Heart right ventricle (tissue), 16 donors: ENCODE results near the gene KRT84. TPM values are rescaled to one million over a fixed set of nuclear protein-coding genes. Genes with fewer than 3 reads are reported as not detected.
A peak's percentile ranks its signal among the peaks of the same experiment; 100 is the strongest.

ENCODE experiments used
- ATAC-seq, 8 donors: fragments of 200-7000 bp; cut with Tn5 transposase; one replicate each; pipeline ENCODE4 v1.9.1; 2020; ENCODE audit warnings: mild to moderate bottlenecking in 8 of 8, moderate library complexity in 8 of 8, moderate number of reproducible peaks in 1 of 8
- DNase-seq, 2 donors: peaks; one replicate each; pipeline ENCODE4 v3.0.0-alpha.2; 2020
- H3K27ac ChIP-seq, 10 donors: fragments of 200-600 bp; sonication (generic) in 2 of 10; one replicate each; pipeline versions ENCODE4 v1.5.0 to v1.8.0; 2020 to 2022; ENCODE audit warnings: mild to moderate bottlenecking in 3 of 10
- H3K27me3 ChIP-seq, 7 donors: fragments of 200-600 bp; one replicate each; pipeline ENCODE4 v1.8.0; 2021 to 2022; ENCODE audit warnings: mild to moderate bottlenecking in 2 of 7
- H3K36me3 ChIP-seq, 9 donors: fragments of 200-600 bp; sonication (generic) in 1 of 9; one replicate each; pipeline versions ENCODE4 v1.5.0 to v1.8.0; 2020 to 2022; ENCODE audit warnings: mild to moderate bottlenecking in 2 of 9
- H3K4me1 ChIP-seq, 9 donors: fragments of 200-600 bp; sonication (generic) in 1 of 9; one replicate each; pipeline versions ENCODE4 v1.5.0 to v1.8.0; 2020 to 2022; ENCODE audit warnings: mild to moderate bottlenecking in 4 of 9
- H3K4me3 ChIP-seq, 10 donors: fragments of 200-600 bp; sonication (generic) in 2 of 10; one replicate each; pipeline versions ENCODE4 v1.5.0 to v1.8.0; 2020 to 2022; ENCODE audit warnings: mild to moderate bottlenecking in 7 of 10, moderate library complexity in 2 of 10
- H3K9me3 ChIP-seq, 11 donors: fragments of 200-600 bp in 10 of 11; sonication (generic) in 2 of 11; one replicate each; pipeline versions ENCODE4 v1.5.0 to v1.8.0; 2013 to 2022; ENCODE audit warnings: mild to moderate bottlenecking in 2 of 11, control low read depth in 1 of 11, moderate library complexity in 1 of 11
- WGBS, 2 donors: extraction: QIAGEN DNeasy Blood & Tissue Kit; methylation state at CpG; one replicate each; pipeline ENCODE4 v1.1.7; 2013; ENCODE audit warnings: inconsistent platforms in 1 of 2; 5-methylcytosine and 5-hydroxymethylcytosine counted together
- intact Hi-C, 10 donors: fragments of 100-400 bp; cut with DNase I; formaldehyde crosslinking; loops; one replicate each; pipeline versions ENCODE4 v1.11.1 to v1.14.2; 2022
- polyA plus RNA-seq, 2 donors: library from polyadenylated mRNA; stranded (reverse); fragments of 200-250 nt; gene quantifications; one replicate each; pipeline ENCODE4 v1.2.3, GENCODE V29; 2013
- total RNA-seq, 10 donors: library from RNA; stranded (reverse); fragmentation: NEBNext Ultra II Directional in 3 of 10; extraction: Animal tissue kit (Norgen Biotek cat#: 25700) in 3 of 10; gene quantifications; one replicate each; pipeline versions ENCODE4 v1.2.1 to v1.2.4, GENCODE V29; 2021 to 2023
- TF ChIP-seq, protein P1 (sequence below), 9 donors: fragments of 200-600 bp; sonication (generic) in 2 of 9; IDR thresholded peaks; one replicate each; pipeline versions ENCODE4 v1.5.0 to v1.8.0; 2021 to 2022; ENCODE audit warnings: antibody characterized with exemption in 9 of 9, mild to moderate bottlenecking in 5 of 9, moderate library complexity in 1 of 9
- donor health status: Arrhythmogenic right ventricular cardiomyopathy.
- donor health status: ischemic (EF 13 %, LVEDD 7.1; RV severe dilation, severe dysfunction).
- donor health status: healthy with polysubstance abuse.
- donor health status: DM: no; HTN: yes; CAD: no.
- donor health status: DM: no; HTN: no; CAD: no.
- donor health status: ischemic (EF 25% LVEDD 6.9; RV normal size, moderate dysfunction).
- donor health status: ischemic (EF 25% LVEDD 5.7; RV mildly dilated, moderate dysfunction).
- donor health status: healthy.
- donor health status: DM: yes; HTN: yes; CAD: no.
- donor health status: Ischemic cardiomyopathy.
- donor health status: ischemic (EF 35%, LVEDD 5.7; RV mildly dilated, moderate dysfunction).
- donor health status: nonischemic (EF 11% LVEDD 7.7; RV severe dilation, severe dysfunction).
- donor health status: DM: yes; HTN: yes; CAD: no.
- donor health status: PGD.
- donor health status: ischemic (EF 29% LVEDD 5.4; RV normal size, mild dysfunction).
- donor health status: nonischemic (EF 23%, LVEDD 6.1; RV moderate dilation, normal function).

KRT84 gene
- total and polyA plus RNA-seq, 12 donors = not detected

DNA sequence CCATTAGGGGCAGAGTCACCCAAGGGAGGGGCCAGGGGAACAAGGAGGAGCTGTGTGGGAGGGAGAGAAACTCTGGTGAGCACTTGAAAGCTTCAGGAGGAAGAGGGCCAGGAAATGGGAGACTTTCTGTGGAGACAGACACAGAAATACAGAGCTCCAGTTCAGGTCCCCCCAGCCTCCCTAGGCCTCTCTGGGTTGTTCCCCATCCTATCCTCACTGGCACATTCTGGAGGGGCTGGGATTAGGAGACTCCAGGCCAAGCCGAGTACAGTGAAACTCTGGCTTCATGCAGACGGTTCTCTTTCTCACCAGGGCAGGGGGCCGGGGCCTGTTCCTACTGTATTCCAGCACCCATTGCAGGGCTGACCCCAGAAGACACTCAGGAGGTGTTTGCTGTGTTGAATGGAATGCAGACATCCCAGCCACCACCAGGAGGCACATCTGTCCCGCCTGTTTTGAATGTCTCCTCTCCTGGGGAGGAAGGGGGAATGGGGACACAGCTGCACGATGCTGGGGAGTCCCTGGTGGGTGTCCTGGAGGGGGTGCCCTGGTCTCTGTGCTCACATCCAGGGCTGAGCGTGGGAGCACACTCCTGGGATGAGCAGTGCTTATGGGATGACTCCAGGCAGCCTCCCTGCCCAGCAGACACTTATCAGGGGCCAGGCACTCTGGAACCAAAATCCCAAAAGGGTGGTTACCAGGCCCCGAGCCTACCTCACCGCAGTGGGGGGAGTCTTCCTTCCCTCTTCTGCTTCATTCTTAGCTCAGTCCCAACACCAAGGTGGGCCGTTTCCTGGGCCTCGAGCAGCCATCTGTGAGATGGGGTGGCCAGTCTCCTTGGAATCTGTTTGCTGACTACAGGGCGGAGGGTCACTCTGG lies 5.5 kb upstream of the KRT84 start:
- intact Hi-C loops = no loop called here
- H3K27ac ChIP-seq = no peak overlapping the region
- peaks cover 0 to 33% (median 2%) of the 10 kb centered on the region in 7 donors for H3K27me3 ChIP-seq
- peak in 6 of 8 donors; percentile 9 to 54 (median 29) for ATAC-seq
- TF ChIP-seq, protein P1, sequence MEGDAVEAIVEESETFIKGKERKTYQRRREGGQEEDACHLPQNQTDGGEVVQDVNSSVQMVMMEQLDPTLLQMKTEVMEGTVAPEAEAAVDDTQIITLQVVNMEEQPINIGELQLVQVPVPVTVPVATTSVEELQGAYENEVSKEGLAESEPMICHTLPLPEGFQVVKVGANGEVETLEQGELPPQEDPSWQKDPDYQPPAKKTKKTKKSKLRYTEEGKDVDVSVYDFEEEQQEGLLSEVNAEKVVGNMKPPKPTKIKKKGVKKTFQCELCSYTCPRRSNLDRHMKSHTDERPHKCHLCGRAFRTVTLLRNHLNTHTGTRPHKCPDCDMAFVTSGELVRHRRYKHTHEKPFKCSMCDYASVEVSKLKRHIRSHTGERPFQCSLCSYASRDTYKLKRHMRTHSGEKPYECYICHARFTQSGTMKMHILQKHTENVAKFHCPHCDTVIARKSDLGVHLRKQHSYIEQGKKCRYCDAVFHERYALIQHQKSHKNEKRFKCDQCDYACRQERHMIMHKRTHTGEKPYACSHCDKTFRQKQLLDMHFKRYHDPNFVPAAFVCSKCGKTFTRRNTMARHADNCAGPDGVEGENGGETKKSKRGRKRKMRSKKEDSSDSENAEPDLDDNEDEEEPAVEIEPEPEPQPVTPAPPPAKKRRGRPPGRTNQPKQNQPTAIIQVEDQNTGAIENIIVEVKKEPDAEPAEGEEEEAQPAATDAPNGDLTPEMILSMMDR (IDR thresholded peaks at IDR 0.05) = peak; percentile 5 to 52 (median 43)
- no peak overlapping the region for H3K4me3 ChIP-seq
- no peaks in the 10 kb centered on the region for H3K36me3 ChIP-seq
- no peak for DNase-seq
- WGBS, 2 donors = 63 to 64% methylated on average over 11 of the region's 11 CpGs
- H3K4me1 ChIP-seq = peaks cover 0 to 12% (median 0%) of the 10 kb centered on the region in 9 donors
- H3K9me3 ChIP-seq = no peaks in the 10 kb centered on the region

- TF ChIP-seq, protein P1 (IDR thresholded peaks at IDR 0.05) = no peak
- Histone ChIP-seq H3K9me3 (no peaks in the 10 kb centered on the region), H3K27ac (no peak overlapping the region), H3K36me3 (no peaks in the 10 kb centered on the region), H3K27me3 (peaks cover 0 to 21% (median 0%) of the 10 kb centered on the region in 7 donors), H3K4me1 (peaks cover 0 to 12% (median 0%) of the 10 kb centered on the region in 9 donors), H3K4me3 (no peak overlapping the region)
- intact Hi-C loops = loop anchor here in 1 of 10 donors (10.0 kb wide), 1 partner anchor 105 kb away; the partner anchor contains the start of gene KRT6A
- DNase-seq (no peak), ATAC-seq (no peak)
- 52% methylated on average over 9 of the region's 9 CpGs for WGBS, 2 donors
Observed at GRCh38 chr12:52389313-52390207, 4.1 kb upstream of the KRT84 start.

DNA sequence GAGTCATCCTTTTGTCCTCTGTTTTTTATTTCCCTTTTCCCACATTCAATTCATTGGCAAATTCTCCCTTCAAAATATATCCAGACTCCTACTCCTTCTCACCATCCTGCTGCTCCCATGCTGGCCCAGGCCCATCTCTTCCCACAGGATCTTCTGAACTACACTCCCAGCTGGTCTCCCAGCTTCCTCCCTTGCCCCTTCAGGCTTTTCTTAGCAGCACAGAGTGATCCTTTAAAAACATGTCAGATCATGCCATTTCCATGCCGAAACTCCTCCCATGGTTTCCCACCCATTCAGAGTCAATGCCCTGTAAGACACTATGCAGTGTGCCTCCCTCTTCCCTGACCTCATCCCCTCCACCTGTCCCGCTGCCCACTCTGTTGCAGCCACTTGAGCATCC lies 2.4 kb upstream of the KRT84 start:
- Histone ChIP-seq H3K36me3 (no peaks in the 10 kb centered on the region), H3K27ac (no peak overlapping the region), H3K27me3 (peaks cover 0 to 31% (median 0%) of the 10 kb centered on the region in 7 donors), H3K4me3 (no peak overlapping the region), H3K4me1 (peaks cover 0 to 12% (median 0%) of the 10 kb centered on the region in 9 donors), H3K9me3 (no peaks in the 10 kb centered on the region)
- WGBS, 2 donors = 82 to 88% methylated on average over 2 of the region's 2 CpGs
- intact Hi-C loops = loop anchor here in 1 of 10 donors (10.0 kb wide), 1 partner anchor 107 kb away; the partner anchor contains the start of gene KRT6A
- no peak for DNase-seq
- TF ChIP-seq, protein P1 (IDR thresholded peaks at IDR 0.05) = no peak
- no peak for ATAC-seq

- Histone ChIP-seq H3K27me3 (peaks cover 0 to 23% (median 0%) of the 10 kb centered on the region in 7 donors), H3K9me3 (no peaks in the 10 kb centered on the region), H3K36me3 (no peaks in the 10 kb centered on the region), H3K4me3 (no peak overlapping the region), H3K4me1 (no peaks in the 10 kb centered on the region), H3K27ac (no peak overlapping the region)
- DNase-seq = no peak
- intact Hi-C loops = loop anchor here in 2 of 10 donors (1.0 to 10.0 kb wide), 2 partner anchors 29 to 111 kb away; partner anchors contain the start of gene KRT6A (in 1 of the 2)
- no peak for ATAC-seq
- TF ChIP-seq, protein P1 (IDR thresholded peaks at IDR 0.05) = no peak
- 89 to 91% methylated on average over 3 of the region's 3 CpGs for WGBS, 2 donors
Observed at GRCh38 chr12:52383331-52383730, 2.1 kb downstream of the KRT84 start.
